ENCODE data around the gene C1orf210.
A peak's percentile ranks its signal among the peaks of the same experiment; 100 is the strongest.

The C1orf210 gene

DNA sequence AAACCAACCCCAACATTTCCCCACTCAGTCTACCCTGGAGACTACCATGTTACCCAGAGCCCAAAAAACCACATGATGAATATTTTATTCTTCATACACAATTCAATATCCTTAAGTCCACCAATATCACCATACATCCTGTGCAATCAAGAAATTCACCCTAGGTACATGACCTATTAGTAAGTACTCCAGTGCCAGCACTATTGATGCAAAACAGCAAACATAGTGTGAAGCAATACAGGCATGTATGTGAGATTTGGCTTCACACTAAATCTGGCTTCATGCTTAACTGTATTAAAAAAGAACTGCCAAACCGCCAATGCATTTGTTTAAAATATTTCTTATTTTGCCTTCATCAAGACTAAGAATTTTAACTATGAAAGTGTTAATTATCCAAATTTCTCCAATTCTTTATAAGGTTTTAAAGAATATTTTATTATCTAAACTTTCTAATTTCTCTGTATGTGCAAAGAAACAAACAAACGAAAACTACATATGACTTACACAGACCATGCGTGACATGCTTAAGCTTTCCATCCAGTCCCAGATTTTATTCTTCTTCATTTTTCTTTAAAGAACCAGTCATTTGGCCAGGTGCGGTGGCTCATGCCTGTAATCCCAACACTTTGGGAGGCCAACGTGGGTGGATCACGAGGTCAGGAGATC is 38.0 kb downstream of the C1orf210 start:
- H3K4me1 Mint-ChIP-seq = no peaks in the 10 kb centered on the region
- H3K36me3 Mint-ChIP-seq = no peaks in the 10 kb centered on the region
- peaks cover 8% of the 10 kb centered on the region for H3K9me3 Mint-ChIP-seq
- H3K27ac Mint-ChIP-seq = no peak overlapping the region
- CTCF ChIA-PET = no interaction called here
- no peak for DNase-seq
- H3K4me3 Mint-ChIP-seq = no peak overlapping the region
- peaks cover 25% of the 10 kb centered on the region for H3K27me3 Mint-ChIP-seq

- DNase-seq = no peak
- H3K4me3 Mint-ChIP-seq = no peak overlapping the region
- no peaks in the 10 kb centered on the region for H3K4me1 Mint-ChIP-seq
- H3K9me3 Mint-ChIP-seq = peaks cover 8% of the 10 kb centered on the region
- peaks cover 26% of the 10 kb centered on the region for H3K27me3 Mint-ChIP-seq
- CTCF ChIA-PET = no interaction called here
- H3K27ac Mint-ChIP-seq = no peak overlapping the region
- no peaks in the 10 kb centered on the region for H3K36me3 Mint-ChIP-seq
These were observed 38.7 kb downstream of the C1orf210 start for GRCh38 chr1:43246466-43247213.

DNA sequence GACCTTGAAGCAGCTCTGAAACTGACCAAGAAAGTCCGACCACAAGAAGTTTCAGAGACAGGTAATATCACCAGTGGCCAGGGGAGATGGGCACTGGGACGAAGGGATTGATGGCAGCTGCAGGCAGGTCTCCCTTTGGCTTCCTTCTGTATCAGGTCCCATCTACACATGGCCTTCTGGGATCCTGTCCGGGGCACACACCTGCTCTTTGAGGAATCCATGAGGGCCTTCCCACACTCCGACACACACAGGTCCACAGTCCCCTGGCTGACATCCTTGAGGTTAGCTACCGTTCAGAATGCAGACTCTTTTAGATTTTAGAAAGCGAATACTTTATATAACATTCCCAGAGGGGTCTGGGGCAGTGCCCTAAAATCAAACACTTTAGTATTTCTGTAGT is 42.1 kb downstream of the C1orf210 start:
- Mint-ChIP-seq H3K27ac (no peak overlapping the region), H3K27me3 (peaks cover 18% of the 10 kb centered on the region), H3K4me1 (peaks cover 11% of the 10 kb centered on the region), H3K36me3 (no peaks in the 10 kb centered on the region), H3K9me3 (peaks cover 8% of the 10 kb centered on the region), H3K4me3 (no peak overlapping the region)
- CTCF ChIA-PET = interaction anchor here (0.7 to 0.8 kb wide), 2 partner anchors 16 to 171 kb away, joined by 3 read pairs; no protein-coding TSS in a partner anchor
- no peak for DNase-seq

DNA sequence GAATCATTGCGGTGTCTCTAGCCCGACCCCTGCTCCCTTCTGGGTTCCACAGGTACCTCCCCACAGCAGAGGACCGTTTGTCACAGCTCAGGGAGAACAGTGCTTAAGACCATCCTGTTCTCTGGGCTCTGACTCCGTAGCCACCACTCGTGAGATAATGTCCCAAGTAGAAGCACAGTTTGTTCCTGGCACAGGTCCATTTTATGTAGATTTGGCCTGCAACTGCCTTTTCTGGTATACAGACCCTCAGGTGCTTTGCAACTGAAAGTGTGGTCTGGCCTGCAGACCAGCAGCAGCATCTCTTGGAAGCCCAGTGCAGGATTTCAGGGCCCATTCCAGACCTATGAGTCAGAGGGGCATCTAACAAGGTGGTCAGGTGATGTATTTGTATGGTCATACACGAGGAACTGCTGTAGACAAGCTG is 44.0 kb downstream of the C1orf210 start:
- CTCF ChIA-PET = no interaction called here
- Mint-ChIP-seq H3K27ac (no peak overlapping the region), H3K27me3 (peaks cover 15% of the 10 kb centered on the region), H3K9me3 (no peaks in the 10 kb centered on the region), H3K4me3 (no peak overlapping the region), H3K36me3 (no peaks in the 10 kb centered on the region), H3K4me1 (peaks cover 13% of the 10 kb centered on the region)
- DNase-seq = no peak

- Mint-ChIP-seq H3K4me3 (no peak overlapping the region), H3K4me1 (peaks cover 13% of the 10 kb centered on the region), H3K27me3 (peaks cover 11% of the 10 kb centered on the region), H3K27ac (peak overlapping the region; percentile 6), H3K9me3 (no peaks in the 10 kb centered on the region), H3K36me3 (no peaks in the 10 kb centered on the region)
- no peak for DNase-seq
- CTCF ChIA-PET = interaction anchor here (0.7 to 3.8 kb wide), 11 partner anchors 8 to 524 kb away, joined by 3 to 57 read pairs (median 4); partner anchors contain the start of genes CDC20, ELOVL1, MED8 and SZT2
These were observed 45.9 kb downstream of the C1orf210 start for GRCh38 chr1:43239484-43239883.

GRCh38 chr1:43238991-43239469 is 46.4 kb downstream of the C1orf210 start:
- no peak for DNase-seq
- H3K4me1 Mint-ChIP-seq = peaks cover 13% of the 10 kb centered on the region

GRCh38 chr1:43238085-43238484 is 47.3 kb downstream of the C1orf210 start:
- peak; percentile 70 for DNase-seq
- H3K9me3 Mint-ChIP-seq = no peaks in the 10 kb centered on the region
- no peak overlapping the region for H3K27ac Mint-ChIP-seq
- peaks cover 11% of the 10 kb centered on the region for H3K27me3 Mint-ChIP-seq
- CTCF ChIA-PET = interaction anchor here (0.6 to 3.8 kb wide), 9 partner anchors 12 to 175 kb away, joined by 3 to 57 read pairs (median 6); partner anchors contain the start of genes CDC20, ELOVL1, MED8 and SZT2
- H3K36me3 Mint-ChIP-seq = no peaks in the 10 kb centered on the region
- no peak overlapping the region for H3K4me3 Mint-ChIP-seq
- H3K4me1 Mint-ChIP-seq = peaks cover 13% of the 10 kb centered on the region

More at GRCh38 chr1:43238991-43239469, 46.4 kb downstream of the C1orf210 start:
- H3K36me3 Mint-ChIP-seq = no peaks in the 10 kb centered on the region
- CTCF ChIA-PET = interaction anchor here (0.8 to 3.8 kb wide), 10 partner anchors 12 to 524 kb away, joined by 3 to 57 read pairs (median 5); partner anchors contain the start of genes CDC20, ELOVL1, MED8 and SZT2
- H3K4me3 Mint-ChIP-seq = no peak overlapping the region
- H3K27ac Mint-ChIP-seq = no peak overlapping the region
- no peaks in the 10 kb centered on the region for H3K9me3 Mint-ChIP-seq
- H3K27me3 Mint-ChIP-seq = peaks cover 12% of the 10 kb centered on the region

GRCh38 chr1:43237121-43237520 is 48.3 kb downstream of the C1orf210 start:
- Mint-ChIP-seq H3K9me3 (no peaks in the 10 kb centered on the region), H3K27me3 (peaks cover 10% of the 10 kb centered on the region), H3K4me3 (no peak overlapping the region), H3K27ac (no peak overlapping the region), H3K36me3 (no peaks in the 10 kb centered on the region), H3K4me1 (peaks cover 13% of the 10 kb centered on the region)
- no peak for DNase-seq
- CTCF ChIA-PET = interaction anchor here (0.7 to 3.8 kb wide), 4 partner anchors 11 to 177 kb away, joined by 3 to 27 read pairs (median 8); no protein-coding TSS in a partner anchor

DNA sequence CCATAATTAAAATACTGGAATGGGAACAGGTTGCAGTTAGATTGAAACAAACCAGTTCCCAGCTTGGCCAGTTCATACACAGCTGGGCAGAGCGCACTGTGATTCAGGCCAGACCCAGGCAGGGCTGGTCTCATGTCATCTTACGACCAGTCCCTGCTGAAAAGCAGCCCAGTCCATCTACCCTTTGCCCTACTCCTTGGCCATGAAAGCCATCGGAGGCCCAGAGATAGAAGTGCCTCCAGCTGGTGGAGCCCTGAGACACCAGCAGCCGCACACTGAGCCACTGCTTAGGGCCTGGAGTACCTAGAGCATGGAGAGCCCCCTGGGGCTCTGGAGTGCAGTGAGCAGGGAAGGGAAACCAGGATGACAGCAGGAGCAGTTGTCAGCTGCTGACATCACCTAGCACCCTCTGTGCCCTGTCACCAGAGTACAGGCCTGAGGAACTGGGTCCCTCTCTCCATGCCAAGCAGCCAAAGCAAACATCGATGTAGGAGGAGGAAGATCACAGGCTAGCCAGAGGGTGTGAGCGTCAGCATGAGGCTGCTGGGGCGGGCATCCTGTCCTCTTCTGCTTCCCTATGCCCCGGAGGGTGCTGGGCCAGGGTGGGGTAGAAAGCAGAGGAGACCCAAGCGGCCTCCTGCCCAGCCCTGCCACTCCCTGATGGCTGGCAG is 49.8 kb downstream of the C1orf210 start:
- CTCF ChIA-PET = interaction anchor here (1.1 to 2.9 kb wide), 2 partner anchors 176 to 179 kb away, joined by 3 to 13 read pairs; no protein-coding TSS in a partner anchor
- no peak overlapping the region for H3K4me3 Mint-ChIP-seq

DNA sequence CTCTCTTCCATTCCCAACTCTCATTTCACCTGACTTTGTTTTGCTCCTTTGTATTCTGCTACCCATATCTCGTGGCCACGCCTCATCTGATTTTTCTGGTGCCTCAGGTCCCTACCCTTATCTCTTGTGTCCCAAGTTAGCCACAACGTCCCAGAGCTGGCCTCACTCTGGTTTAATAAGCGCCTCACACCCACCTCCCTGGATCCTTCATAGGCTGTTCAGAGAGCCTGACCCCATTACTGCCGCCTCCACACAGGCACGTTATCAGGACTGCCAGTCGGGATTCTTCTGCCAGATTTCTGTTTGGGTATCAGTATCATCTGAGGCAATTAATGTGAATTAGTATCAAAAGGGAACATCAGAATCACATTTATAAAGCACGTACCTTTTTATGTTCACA is 50.3 kb downstream of the C1orf210 start:
- no peak overlapping the region for H3K4me3 Mint-ChIP-seq
- H3K4me1 Mint-ChIP-seq = peaks cover 13% of the 10 kb centered on the region
- peaks cover 17% of the 10 kb centered on the region for H3K27me3 Mint-ChIP-seq
- no peaks in the 10 kb centered on the region for H3K36me3 Mint-ChIP-seq
- CTCF ChIA-PET = interaction anchor here (1.1 to 2.9 kb wide), 2 partner anchors 177 to 180 kb away, joined by 3 to 13 read pairs; no protein-coding TSS in a partner anchor
- H3K9me3 Mint-ChIP-seq = no peaks in the 10 kb centered on the region
- DNase-seq = no peak
- no peak overlapping the region for H3K27ac Mint-ChIP-seq

More for the DNA sequence above, 49.8 kb downstream of the C1orf210 start:
- Mint-ChIP-seq H3K27me3 (peaks cover 12% of the 10 kb centered on the region), H3K27ac (no peak overlapping the region), H3K36me3 (no peaks in the 10 kb centered on the region), H3K9me3 (no peaks in the 10 kb centered on the region), H3K4me1 (peaks cover 13% of the 10 kb centered on the region)
- no peak for DNase-seq

- Mint-ChIP-seq H3K27ac (no peak overlapping the region), H3K9me3 (no peaks in the 10 kb centered on the region), H3K4me1 (peaks cover 8% of the 10 kb centered on the region), H3K36me3 (no peaks in the 10 kb centered on the region), H3K27me3 (peaks cover 21% of the 10 kb centered on the region), H3K4me3 (no peak overlapping the region)
- CTCF ChIA-PET = interaction anchor here (0.8 to 2.3 kb wide), 4 partner anchors 61 to 182 kb away, joined by 3 to 11 read pairs (median 3); no protein-coding TSS in a partner anchor
- no peak for DNase-seq
These were observed 51.1 kb downstream of the C1orf210 start for GRCh38 chr1:43234267-43234666.

DNA sequence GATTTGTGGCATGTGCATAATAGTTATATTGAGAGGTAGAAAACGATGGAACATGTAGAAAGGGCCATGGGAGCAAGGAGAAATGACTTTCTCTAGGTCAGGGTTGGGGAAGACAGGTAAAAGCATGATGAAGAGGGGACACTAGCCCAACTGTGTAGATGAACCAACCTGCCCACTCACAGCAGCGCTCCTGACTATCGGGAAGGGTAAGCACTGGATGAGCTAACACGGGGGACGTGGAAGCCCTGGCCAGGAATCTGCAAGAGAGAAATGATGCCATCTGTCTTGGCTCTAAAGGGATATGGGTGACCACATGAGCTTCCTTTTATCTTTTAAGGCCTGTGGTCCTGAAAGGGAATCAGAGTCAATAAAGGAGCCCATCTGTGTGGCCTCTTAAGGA is 51.8 kb downstream of the C1orf210 start:
- Mint-ChIP-seq H3K9me3 (no peaks in the 10 kb centered on the region), H3K4me3 (no peak overlapping the region), H3K27ac (no peak overlapping the region), H3K4me1 (peaks cover 3% of the 10 kb centered on the region), H3K36me3 (no peaks in the 10 kb centered on the region), H3K27me3 (peaks cover 24% of the 10 kb centered on the region)
- DNase-seq = no peak
- CTCF ChIA-PET = interaction anchor here (1.2 to 2.3 kb wide), 2 partner anchors 181 to 183 kb away, joined by 3 to 11 read pairs; no protein-coding TSS in a partner anchor

GRCh38 chr1:43232482-43232881 is 52.9 kb downstream of the C1orf210 start:
- Mint-ChIP-seq H3K4me3 (no peak overlapping the region), H3K27me3 (peaks cover 27% of the 10 kb centered on the region), H3K9me3 (no peaks in the 10 kb centered on the region), H3K27ac (no peak overlapping the region), H3K4me1 (no peaks in the 10 kb centered on the region), H3K36me3 (no peaks in the 10 kb centered on the region)
- no peak for DNase-seq
- CTCF ChIA-PET = interaction anchor here (1.3 to 2.3 kb wide), 2 partner anchors 182 to 233 kb away, joined by 4 to 11 read pairs; no protein-coding TSS in a partner anchor
